T47D (cell line): ENCODE results near the gene RBM39.

Experiments used
- DNase-seq, 2 experiments: peaks; one replicate each; pipeline versions ENCODE4 v3.0.0 to v3.0.0-alpha.2; 2011 to 2012; ENCODE audit warnings: low read depth in 1 of 2, low spot score in 1 of 2
- JUND ChIP-seq: IDR thresholded peaks from 2 replicates; pipeline ENCODE4 v1.6.1; 2012; ENCODE audit warnings: low read depth
- in situ Hi-C: cut with HindIII; loops from 2 replicates; pipeline ENCODE4 v1.10.0; 2016; ENCODE audit warnings: low sequenced_read_pairs, low pct_unique_long_range_greater_than_20kb

RBM39 gene

DNA sequence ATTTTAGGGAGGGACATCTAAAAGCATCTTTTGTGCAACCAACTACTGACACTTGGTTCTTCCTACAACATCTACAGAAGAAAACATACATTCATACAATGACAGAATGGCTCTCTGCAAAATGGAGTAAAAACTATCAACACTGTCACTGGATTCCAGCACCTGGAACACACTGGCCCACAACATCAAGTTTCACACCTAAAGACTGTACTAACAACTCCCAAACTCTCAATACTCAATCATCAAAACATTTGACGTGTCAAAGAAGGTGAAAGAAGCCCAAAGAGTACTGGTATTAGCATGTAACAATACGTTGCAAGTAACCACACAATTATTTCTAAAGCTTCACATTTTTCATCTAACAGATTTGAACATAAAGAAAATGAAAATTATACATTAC, 79.5 kb downstream of the RBM39 start:
- no peak for DNase-seq
- TF ChIP-seq JUND, result no peak
- in situ Hi-C loops, result no loop called here

DNA sequence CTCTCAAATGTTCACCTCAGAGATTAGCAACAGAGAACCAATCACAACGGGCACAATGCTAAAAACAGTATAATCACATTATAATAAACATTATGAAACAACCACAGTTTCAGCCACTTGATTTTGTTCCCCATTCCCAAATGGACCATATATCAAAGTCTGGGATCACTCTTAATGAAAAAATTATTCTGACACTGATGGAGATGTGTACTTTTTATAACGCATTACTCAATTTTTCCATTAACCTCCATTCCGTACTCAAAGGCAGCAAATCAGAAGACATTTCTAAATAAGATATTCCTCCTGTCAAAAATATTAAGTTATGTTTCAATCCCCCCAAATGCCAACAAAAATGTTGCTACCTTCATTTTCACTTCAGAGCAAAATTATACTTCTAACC, 80.2 kb downstream of the RBM39 start:
- no peak for DNase-seq
- TF ChIP-seq JUND, result no peak
- in situ Hi-C loops, result no loop called here

DNA sequence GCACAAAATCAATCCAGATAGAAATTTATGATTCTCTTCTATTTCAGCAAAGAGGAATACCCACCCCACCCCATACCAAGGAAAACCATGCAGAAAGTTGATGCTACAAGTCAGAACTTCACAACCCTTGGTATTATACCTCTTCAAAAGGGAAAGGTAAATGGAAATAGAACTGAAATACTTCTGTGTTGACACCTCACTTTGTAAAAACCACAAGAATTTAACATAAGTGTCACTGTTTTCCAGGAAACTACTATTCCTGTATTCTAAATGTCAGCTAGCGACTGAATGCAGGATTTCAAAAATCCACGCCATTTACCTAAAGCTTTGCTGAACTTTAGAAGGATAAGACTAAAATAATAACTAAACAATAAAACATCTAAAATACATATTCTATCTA, 81.0 kb downstream of the RBM39 start:
- TF ChIP-seq JUND, result no peak
- in situ Hi-C loops, result no loop called here
- no peak for DNase-seq

DNA sequence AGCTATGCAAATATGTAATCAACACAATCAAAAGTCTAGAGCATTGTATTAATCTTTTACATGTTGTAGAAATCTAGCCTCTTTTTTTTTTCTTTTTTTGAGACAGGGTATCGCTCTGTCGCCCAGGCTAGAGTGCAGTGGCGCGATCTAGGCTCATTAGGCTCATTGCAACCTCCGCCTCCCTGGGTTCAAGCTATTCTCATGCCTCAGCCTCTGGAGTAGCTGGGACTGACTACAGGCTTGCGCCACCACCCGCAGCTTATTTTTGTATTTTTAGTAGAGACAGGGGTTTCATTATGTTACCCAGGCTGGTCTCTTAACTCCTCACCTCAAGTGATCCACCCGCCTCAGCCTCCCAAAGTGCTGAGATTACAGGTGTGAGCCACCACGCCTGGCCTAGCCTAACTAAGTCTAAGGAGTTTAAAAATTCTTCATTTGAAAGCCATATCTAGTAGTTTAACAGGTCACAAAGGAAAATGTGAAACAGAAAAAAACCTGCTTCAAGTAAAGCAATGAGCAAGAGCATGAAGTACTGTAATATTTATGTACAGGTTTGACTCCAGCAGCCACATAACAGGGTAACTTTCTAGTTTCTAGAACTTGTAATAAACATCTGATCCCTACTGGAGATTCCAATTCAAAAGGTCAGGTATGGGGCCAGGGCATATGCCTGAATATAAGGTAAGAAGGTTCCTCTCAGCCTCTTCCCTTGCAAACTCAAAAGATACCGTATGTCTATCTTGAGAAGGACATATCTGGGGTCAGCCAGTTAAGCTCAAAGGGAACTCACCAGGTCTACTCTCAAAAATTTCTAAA, 81.7 kb downstream of the RBM39 start:
- no peak for DNase-seq
- in situ Hi-C loops, result no loop called here
- TF ChIP-seq JUND, result no peak

DNA sequence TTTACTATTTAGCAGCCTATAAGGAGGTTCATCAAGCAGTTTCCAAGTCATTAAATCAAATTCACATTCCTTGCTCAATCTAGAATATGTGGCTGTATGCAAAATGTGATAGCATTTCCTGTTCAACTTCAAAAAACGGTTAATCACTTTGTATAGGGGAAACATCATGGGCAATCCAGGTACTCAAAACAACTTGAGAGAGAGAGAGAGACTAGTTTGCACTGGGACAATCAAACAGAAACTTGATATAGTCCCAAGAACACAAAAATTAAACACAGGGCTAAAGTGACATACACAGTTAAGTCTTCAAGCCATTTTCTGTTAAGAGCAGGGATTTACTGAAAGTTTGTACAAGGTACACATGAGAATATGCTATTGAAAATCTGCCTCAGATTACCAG, 84.8 kb downstream of the RBM39 start:
- in situ Hi-C loops, result no loop called here
- TF ChIP-seq JUND, result no peak
- DNase-seq, result no peak

DNA sequence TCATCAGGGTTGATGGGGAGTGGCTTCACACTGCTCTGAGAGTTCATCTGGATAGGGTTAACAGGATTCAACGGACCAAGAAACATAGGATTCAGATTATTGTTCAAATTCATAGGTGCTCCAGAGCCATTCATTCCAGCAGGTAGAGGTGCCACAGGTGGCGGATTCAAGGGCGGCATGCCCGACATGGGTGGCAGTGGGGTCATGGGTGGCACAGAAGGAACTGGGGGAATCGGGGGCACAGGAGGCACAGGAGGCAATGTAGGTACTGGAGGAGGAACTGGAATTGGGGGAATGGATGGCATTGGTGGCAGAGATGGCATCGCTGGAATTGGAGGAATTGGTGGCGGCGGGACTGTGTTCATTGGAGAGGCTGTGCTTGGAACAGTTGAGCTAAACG, 87.6 kb downstream of the RBM39 start:
- TF ChIP-seq JUND, result no peak
- no peak for DNase-seq
- in situ Hi-C loops, result no loop called here

DNA sequence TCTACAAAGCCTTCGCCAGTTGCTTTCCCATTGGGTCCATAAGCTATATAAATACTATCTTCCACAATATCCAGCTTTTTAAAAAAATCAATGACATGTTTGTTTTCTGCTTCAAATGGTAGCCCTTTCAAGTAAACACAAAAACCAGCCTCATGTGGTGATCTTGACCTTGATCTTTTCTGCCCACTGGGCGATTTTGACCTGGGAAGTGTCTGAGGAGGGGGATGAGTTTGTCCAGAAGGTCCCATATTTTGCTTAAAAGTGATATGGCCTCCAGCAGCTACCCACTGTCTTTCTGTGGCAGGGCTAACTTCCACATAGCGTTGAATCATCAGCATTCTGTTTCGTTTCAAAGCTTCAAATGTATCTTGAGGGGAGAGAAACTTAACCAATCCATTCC, 88.2 kb downstream of the RBM39 start:
- in situ Hi-C loops, result no loop called here
- no peak for TF ChIP-seq JUND
- no peak for DNase-seq
